GM18867 (cell line): ENCODE data around the gene MCRIP2.

ENCODE experiments used
- ATAC-seq: cut with Tn5 transposase; IDR thresholded peaks from one replicate; pipeline ENCODE4 v1.9.1; 2021; ENCODE audit warnings: mild to moderate bottlenecking, moderate library complexity; ENCODE audit not compliant: unreplicated experiment

The MCRIP2 gene

GRCh38 chr16:647173-647902 lies 5.7 kb downstream of the MCRIP2 start:
- ATAC-seq: no peak

GRCh38 chr16:648071-648780 lies 6.6 kb downstream of the MCRIP2 start:
- no peak for ATAC-seq

- ATAC-seq: peak; percentile 73
These were observed 7.4 kb downstream of the MCRIP2 start, which contains the start of gene WDR90 for GRCh38 chr16:648781-649589. TSS of gene WDR90 (plus strand) at chr16:649365. CDS start at chr16:649417, 52 bp downstream.

DNA sequence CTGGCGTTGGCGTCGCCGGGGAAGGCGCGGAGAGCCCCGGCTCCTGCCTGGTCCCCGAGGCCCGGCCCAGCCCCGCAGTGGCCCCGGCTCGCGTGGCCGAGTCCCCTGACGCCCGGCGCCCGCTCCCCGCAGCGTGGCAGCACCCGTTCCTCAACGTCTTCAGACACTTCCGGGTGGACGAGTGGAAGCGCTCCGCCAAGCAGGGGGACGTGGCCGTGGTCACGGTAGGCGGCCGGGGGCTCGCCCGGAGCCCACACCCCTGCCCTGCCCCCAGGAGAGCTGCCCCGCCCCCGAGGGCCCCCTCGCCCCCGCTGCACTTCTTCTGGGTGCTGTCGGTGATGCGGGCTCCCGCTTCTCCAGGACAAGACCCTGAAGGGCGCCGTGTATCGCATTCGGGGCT lies 8.0 kb downstream of the MCRIP2 start:
- ATAC-seq: no peak

DNA sequence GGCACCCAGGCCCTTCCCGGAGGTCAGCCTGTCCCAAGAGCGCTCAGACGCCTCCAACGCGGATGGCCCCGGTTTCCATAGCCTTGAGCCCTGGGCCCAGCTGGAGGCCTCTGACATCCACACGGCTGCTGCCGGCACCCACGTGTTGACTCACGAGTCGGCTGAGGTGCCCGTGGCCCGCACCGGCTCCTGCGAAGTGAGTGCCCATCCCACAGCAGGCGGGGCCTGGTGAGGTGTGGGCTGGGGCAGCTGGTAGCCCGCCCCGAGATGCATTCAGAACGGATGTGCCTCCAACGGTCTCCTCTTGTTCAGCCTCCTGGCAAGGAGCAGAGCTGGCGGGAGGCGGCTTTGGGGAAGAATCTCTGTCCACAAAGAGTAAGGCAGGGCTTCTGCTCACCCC lies 10.2 kb downstream of the MCRIP2 start:
- ATAC-seq: no peak

DNA sequence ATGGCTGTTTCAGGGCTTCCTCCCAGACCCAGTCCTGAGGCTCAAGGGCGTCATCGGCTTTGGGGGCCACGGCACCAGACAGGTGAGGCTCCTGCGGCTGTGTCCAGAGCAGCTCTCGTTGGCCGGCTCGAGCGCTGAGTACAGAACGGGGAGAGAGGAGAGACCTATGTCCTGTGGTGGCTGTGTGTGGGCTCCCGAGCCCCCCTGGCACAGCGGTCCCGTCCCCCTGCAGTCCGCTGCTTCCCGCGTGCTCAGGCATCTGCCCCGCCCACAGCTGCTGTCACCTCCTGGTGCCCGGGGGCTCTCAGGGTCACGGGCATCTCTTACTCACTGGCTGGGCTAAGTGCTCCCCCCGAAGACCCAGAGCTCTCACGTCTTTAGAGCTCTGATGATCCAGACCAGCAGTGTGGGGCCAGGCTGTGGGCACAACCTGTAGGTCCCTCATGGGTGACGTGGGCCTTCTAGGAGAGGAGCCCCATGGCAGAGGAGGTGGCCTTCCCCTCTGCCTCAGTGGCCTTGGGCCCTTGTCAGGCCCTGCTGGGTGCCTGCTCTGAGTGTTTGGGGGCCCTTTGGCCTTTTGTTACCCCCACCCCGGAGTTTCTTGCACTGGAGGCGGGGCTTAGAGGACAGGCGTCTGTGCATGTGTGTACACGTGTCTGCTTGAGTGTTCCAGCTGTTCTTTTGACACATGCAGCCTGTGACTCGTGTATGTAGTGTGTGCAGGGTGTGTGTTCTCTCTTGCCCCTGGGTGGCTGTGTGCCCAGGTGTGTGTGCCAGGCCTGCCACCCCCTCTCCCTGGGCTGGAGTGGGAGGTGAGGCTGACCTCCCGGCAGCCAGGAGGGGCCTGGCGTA lies 11.1 kb downstream of the MCRIP2 start:
- ATAC-seq: no peak

- no peak for ATAC-seq
These were observed 12.4 kb downstream of the MCRIP2 start for GRCh38 chr16:654034-654433.

GRCh38 chr16:657487-657886 lies 15.9 kb downstream of the MCRIP2 start:
- ATAC-seq: no peak

DNA sequence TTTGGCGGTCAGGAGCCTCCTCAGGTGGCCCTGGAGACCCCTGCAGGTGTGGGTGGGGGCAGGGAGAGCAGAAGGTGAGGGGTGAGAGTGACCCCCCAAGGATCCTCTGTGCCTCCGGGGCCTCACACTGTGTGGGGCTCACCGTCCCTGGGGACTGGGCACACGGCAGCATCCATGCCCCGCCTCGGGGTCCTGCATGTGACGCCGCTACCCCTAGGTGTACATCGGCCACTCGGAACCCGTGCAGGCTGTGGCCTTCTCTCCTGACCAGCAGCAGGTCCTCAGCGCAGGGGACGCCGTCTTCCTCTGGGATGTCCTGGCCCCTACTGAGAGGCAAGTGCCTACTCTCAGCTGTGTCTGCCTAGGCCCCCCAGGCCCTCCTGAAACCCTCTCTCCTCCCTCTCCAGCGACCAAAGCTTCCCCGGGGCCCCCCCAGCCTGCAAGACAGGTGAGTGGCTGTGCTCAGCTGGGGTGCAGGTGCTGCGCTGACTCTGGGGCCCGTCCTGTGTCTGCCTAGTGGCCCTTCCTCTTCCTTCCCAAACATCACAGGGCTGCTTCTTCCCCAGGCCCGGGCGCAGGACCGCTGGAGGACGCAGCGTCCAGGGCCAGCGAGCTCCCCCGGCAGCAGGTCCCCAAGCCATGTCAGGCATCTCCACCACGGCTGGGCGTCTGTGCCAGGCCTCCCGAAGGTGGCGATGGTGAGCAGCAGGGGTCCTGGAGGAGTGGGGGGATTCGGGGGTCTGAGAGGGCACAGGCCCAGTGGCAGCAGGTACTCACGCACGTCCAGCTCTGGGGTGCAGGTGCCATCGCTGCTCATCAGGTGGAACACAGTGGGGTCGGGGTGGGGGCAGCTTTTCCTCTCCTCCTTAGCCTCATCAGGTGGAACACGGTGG lies 17.3 kb downstream of the MCRIP2 start:
- no peak for ATAC-seq

GRCh38 chr16:659618-660017 lies 18.0 kb downstream of the MCRIP2 start:
- no peak for ATAC-seq

GRCh38 chr16:660132-660458 lies 18.5 kb downstream of the MCRIP2 start:
- no peak for ATAC-seq

GRCh38 chr16:660459-661183 lies 19.0 kb downstream of the MCRIP2 start:
- peak; percentile 42 for ATAC-seq

- ATAC-seq: peak; percentile 13
These were observed 19.7 kb downstream of the MCRIP2 start for GRCh38 chr16:661184-661821.

DNA sequence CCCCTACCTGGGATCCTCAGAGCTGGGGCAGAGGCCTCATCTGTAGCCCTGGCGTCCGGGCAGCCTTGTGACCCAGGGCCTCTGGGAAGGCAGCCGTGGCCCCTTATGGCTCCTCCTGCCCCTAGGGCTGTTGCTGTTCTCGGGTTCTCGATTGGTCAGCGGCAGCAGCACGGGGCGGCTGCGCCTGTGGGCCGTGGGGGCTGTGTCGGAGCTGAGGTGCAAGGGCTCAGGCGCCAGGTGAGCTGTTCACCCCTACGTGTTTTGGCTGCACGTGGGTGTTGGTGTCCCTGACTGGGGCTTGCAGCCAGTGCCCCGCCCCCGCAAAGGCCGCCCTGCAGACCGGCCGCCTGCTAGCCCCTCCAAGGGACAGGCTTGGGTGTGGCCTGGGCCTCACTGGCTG lies 20.5 kb downstream of the MCRIP2 start:
- ATAC-seq: no peak

GRCh38 chr16:662597-662996 lies 21.0 kb downstream of the MCRIP2 start:
- ATAC-seq: no peak

- no peak for ATAC-seq
These were observed 24.9 kb downstream of the MCRIP2 start for GRCh38 chr16:666572-666971.

- no peak for ATAC-seq
These were observed 25.6 kb downstream of the MCRIP2 start for GRCh38 chr16:667113-667779.
